OCI-M2 (cell line): ENCODE data around the gene EOGT.

Experiments used
- DNase-seq: peaks from one replicate; lab custom pipeline; 2025; ENCODE audit not compliant: unreplicated experiment; lab: John Stamatoyannopoulos, UW

Gene EOGT

DNA sequence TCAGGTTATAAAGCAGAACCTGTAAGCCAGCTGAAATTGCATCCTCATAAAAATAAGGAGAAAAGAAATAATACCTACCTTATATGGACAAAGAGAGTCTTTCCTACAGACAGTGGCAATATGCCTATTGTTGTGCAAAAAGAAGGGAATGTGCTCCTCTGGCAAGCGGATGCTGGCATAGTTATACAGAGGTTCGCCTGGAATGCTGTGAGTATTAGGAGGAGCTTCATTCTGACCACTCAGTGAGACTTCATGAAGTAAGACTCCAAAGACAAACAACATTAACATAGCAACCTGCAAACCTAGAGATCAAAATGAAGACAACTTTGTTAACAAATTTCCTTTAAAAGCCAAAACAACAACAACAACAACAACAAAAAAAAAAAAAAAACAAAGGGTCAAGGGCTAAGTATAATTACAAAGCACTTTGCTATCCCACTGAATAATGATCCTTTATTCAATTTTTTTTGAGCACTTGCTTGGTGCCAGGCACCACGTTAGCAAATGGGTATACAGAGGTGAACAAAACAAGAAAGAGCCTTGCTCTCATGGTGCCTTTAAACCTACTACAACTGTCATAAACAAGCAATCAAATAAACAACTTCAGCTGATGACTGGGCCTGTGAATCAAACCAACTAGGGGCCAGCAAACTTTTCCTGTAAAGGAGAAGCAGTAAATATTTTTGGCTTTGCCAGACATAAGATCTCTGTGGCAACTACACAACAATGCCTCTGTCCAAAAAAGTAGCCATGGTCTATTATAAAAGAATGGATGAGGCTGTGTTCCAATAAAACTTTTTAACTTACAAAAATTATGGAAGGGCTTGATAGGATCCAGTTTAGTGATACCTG is 3.7 kb downstream of the EOGT start:
- no peak for DNase-seq

DNA sequence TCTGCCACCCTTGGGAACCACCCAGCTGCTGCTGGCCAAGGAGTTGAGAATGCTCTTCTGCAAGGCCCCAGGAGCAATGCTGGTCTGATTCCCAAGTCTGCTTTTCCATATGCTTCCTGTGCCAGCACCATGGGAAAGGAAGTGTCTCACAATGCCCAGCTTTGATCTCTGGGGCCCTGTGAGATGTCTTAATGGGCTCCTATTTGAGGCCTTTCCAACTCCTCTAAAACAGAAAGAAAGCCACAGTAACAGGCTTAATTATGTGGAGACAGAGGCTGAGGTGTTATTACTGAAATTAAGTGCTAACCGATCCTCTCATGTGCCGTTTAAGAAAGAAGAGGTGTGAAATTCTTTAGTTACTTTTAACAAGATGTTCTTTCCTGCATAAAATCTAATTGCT is 4.5 kb downstream of the EOGT start:
- no peak for DNase-seq

DNA sequence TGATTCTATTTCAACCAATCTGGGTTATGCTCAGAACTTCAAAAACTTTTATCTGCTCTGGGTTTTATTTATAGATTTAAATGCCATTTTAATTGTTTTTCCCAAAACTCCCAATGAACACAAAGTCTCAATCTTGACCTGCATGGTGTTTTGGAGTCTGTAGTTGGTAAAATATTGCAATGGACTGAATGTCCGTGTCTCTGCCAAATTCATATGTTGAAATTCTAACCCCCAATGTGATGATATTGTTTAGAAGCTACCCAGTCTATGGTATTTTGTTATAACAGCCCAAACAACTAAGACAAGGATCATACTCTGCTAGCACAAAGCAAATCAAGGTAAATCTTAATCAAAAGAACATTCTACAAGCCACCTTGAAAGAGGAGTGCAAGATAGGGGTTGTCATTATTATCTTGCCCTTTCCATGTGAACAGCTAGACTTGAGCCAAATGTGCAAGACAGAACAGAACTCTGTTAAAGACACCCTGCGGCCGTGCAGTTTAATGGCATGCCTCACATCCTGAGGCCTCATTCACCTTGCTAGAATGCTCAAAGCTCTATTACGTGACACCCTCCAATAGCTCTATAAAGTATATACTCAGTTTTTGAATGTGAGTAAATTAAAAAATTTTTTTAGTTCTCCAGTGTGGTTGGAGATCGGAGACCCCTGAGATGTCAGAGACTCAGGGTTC is 7.5 kb downstream of the EOGT start:
- no peak for DNase-seq

DNA sequence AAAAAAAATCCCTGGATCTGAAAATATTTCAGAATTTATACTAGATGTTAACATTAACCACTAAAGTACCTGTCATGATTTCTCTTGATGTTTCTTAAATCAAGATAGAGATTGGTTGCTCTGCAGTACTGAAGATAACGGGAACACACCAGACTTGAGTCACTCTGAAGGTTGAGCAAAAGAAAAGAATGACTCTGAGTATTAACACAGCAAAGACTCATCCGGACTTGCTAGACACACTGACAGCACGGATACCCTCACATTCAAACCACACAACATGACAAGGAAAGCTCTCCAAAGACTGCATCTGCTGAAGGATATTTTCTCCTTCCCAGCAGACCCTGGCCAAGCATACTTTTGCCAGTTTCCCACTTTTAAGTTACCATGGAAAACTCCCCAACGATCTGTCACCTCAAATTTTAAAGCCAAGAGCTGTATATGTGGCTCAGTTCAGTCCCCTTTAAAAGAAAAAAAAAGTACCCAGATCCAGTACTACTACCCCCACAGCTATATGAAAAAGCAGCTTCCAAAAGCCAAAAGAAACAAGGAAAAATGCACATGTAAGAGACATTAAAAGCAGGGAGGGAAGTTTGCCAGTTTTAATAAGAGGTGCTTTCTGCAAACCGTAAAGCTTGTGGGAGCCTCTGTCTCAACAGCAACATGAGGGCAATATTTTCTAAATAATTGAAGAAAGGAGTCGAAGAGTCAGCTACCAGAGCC is 8.3 kb downstream of the EOGT start:
- DNase-seq, result no peak

DNA sequence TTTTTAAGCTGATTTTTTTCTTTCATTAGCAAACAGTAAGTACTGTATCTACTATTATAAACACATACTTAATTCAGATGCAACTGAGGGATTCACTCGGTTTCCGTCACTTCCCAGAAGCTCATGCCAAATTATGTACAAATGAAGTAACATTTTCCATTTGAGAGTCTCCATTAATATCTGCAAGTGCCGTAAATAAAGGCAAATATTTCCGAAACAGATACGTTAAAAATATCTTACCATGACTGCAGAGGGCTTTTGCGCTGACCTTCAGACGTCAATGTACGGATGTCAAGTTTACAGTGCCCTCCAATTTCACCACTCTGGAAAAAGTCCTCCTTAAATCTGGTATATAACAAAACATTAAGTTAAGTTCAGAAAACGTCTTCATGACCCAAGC is 9.3 kb downstream of the EOGT start:
- no peak for DNase-seq

DNA sequence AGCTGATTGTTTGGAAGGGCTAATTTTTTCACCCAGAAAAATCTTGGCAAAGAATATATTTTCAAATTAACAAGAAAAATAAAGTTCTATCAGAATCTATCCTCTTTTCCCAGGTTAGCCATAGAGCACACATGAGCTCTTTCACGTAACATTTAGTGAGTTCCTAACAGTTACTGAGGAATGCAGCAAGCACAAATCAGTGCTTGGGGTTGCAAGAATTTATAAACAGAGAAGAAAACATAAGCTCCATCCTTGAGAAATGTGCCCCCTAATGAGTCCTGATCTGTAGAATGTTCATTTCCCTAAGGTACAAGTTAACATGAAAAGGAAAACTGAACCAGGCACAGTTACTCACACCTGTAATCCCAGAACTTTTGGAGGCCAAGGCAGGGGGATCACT is 13.9 kb downstream of the EOGT start:
- DNase-seq, result no peak

DNA sequence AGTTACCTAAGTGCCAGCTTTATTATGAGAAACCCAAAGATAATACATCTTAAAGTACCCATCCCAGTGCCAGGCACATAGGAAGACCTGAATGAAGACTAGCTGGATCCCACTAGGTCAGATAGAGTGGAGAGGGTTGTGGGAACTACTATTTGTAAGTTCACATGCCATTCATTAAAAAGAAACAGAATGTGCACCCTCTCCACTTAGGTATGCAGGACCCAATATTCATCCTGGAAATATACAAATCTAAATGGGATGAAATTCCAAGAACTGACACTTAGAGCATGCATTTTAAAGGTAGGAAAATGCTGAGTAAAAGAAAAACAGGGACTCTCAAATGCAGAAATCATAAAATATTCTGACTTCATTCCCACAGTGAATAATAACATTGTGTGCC is 14.3 kb downstream of the EOGT start:
- DNase-seq, result no peak

DNA sequence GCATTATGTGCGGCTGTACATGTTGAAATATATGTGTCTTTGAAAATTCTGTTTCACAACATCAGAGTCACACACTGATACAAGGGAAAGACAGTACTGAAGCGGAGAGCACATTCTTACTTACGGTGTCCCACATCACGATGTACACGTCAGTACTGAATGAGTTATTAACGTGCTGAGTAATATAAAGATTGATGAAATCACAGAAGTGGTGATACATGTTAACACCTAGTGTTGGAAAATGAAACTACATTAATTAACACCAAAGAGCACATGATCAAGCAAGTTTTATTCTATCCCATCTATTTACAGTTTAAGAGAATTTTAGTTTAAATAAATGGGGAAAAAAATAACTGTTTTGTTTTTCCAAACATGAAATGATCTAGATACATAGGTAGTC is 15.6 kb downstream of the EOGT start:
- DNase-seq, result no peak

DNA sequence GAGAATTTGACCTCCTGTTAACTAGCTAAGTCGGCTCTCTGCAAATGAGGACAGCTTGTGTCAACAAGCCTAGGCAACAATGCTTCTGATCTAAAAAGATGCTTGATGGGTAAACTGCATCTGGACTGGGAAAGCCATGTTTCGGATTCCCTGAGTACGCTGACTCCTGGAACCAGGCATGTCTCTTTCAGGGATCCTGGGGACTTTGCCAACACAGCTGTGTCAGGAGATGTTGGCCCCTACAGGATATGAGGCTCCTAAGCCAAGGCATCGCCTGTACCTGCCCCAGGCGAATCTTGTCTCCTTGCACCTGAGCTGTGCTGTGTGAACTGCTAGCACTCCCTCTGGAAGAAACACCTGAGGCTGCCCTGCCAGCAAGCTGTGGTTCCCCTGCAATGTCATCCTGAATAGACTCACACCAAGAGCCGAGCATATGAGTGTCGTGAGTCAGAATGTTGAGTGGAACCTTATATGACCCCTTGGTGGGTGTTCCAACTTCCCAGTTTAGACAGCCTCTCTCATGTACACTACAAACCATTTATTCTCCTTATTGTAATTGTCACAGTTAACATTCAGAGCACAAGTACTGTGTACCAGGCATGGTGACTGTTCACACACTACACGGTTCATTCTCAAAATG is 17.0 kb downstream of the EOGT start:
- DNase-seq, result no peak

DNA sequence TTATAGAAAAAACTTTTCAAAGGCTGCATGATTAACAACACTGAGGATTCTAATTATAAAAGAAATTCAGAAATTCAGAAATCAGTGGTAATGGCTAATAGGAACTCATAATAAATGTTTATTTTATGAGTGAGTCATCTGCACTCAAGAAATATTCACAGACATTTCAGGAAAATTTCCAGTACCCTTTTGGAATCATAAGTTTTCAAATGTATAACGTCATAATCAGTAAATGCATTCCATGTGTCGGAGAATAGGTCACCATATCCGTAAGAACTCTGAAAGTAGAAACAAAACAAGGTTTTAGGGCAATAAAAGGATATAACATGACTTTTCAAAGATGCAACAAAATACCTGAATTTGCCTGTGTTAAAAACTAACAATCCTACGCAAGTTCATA is 24.7 kb downstream of the EOGT start:
- no peak for DNase-seq

DNA sequence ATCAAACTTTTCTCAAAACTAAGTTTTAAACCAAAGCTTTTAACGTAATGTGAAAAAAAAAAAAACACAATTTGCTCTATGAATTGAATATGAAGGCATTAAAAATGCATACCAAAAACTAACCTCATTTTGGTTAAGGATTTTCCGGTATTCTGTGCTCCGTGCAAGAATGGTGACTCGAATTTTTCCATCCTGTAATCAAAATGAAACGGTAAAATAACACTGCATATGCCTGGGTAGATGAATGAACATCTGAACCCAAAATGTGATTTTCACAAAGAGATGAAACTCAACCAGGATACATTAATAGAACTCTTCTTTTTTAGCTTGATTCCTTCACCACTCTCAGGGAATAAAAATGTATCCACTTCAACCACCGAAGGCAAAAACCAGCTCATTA is 26.2 kb downstream of the EOGT start:
- DNase-seq, result no peak

DNA sequence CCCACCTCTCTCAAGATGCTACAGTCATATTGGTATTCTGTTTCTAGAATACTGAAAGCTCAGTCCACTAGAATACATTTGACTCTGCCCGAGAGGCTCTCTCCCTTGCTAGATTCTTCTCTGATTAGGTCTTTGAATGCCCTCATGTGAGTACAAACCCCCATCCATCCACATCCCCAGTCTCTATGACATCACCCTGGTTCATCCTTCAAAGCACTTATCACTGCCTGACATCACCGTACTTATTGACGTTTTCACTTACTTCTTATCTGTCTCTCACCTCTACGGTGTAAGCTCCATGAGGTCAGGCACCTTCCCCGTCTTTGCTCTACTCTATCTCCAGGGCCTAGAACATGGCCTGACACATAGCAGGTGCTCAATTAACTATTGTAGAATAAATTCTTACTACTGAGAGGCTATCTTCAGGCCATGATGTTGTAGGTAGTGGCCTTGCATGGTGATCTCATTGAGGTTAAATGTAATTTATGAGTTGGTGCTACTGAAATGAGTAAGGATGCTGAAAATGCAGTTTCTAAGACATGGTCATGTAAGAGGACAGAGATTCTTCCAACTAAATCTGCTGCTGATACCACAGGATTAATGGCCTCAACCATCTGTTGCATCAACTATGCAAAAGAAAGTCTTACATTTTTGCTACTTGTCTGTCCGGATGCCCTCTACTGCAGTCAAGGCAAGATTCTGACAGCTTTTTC is 26.8 kb downstream of the EOGT start:
- no peak for DNase-seq

DNA sequence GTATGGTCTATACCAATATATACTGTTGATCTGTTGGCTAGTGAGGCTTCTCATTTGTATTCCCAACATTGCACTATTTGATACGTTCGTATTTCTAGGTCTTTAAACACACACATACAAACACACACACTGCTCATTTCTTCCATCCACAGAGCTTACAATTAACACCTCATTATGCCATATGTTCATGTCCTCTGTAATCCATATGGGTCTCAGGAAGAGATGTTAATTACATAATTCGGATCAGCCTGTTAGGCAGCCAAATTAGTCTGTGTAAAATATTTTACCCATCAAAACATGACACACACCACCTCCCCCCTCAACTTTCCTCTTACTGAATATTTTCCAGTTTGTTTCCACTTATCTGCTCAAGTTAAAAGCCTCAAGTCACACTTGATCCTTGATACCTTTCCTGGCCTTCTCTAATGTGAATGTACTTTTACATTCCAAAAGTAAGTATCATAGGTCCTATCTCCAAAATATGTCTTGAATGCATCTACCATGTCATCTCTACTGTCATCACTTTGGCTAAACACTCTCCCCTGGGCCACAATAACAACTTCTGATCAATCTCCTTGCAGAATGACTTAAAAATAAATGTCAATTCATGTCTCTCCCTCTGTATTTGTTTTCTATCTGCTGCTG is 28.2 kb downstream of the EOGT start:
- no peak for DNase-seq

DNA sequence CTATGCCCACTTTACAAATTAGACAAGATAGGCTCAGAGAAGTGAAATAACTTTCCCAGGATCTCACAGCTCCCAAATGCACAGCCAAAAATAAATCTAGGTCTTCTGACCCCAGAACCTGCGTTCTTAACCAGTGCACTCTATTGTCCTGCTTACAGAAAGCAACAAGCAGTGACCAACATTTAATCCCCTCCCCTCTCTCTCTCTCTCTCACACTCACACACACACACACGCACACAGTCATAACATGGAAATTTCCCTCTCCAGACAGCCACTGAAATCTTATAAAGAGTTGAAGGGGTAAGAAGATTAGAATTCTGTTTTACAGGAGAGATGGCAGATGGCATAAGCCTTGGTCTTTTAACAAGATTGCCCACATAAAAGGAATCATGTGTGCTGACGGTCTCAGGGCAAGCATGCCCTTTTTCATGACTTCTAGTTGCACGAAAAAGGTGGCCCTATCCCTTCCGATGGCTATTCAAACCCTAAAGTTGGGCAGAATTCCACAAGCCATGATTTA is 29.4 kb downstream of the EOGT start:
- no peak for DNase-seq

DNA sequence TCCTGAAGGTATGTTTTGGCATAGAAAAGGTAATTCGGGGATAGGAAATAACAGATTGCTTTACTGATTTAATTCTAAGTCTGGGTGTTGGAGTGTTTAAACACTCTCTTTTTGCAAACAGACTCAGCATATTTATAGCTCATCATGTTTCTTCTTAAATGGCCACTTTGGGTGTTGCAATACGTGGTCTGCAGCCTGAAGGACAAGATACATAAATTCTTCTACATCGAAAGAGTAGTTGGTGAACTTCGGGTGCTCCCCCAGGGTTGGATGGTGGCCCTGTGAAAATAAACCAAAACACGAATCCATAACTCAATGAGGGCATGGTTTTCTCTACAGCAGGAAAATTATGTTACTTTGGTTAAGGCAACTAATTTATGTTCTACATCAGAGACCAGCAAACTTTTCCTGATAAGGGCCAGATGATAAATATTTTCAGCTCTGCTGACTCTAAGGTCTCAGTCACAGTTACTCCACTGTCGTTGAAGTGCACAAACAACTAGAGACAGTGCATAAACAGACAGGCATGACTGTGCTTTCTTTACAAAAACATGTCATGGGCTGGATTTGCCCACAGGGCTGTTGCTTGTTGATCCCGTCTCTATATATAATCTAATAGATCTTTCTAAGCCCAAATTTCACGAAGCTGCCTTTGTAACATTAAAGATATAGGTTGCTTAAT is 35.9 kb downstream of the EOGT start:
- DNase-seq, result no peak

DNA sequence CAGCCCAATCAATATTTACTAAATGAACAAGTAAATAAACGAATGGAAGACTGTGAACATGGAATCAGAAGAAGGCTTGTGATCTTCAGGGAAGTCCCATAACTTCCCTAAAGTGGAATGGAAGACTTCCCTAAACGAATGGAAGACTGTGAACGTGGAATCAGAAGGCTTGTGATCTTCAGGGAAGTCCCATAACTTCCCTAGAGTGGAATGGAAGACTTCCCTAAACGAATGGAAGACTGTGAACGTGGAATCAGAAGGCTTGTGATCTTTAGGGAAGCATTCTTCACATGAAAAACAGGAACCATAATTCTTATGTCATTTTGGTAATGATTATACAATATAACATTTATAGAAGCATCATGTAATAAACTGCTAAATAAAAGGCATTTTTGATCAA is 38.8 kb downstream of the EOGT start:
- DNase-seq, result no peak

DNA sequence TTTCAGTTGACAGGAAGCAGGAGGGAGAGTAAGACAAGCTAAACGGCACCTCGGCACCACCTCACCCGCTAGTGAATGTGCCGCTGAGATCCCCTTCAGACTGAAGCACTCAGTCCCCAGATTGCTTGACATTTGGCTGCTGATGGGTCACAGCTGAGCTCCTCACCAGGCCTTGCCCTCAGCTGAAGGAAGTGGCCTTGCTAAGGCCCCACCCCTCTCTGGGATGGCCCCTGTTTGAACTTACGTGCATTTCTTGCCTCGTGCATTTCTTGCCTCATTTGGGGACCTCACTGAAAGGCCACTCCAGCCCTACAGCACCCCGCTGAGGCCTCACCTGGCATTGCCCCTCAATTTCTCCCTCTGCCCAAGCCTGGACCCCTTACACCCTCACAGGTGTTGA is 39.8 kb downstream of the EOGT start:
- DNase-seq, result no peak

DNA sequence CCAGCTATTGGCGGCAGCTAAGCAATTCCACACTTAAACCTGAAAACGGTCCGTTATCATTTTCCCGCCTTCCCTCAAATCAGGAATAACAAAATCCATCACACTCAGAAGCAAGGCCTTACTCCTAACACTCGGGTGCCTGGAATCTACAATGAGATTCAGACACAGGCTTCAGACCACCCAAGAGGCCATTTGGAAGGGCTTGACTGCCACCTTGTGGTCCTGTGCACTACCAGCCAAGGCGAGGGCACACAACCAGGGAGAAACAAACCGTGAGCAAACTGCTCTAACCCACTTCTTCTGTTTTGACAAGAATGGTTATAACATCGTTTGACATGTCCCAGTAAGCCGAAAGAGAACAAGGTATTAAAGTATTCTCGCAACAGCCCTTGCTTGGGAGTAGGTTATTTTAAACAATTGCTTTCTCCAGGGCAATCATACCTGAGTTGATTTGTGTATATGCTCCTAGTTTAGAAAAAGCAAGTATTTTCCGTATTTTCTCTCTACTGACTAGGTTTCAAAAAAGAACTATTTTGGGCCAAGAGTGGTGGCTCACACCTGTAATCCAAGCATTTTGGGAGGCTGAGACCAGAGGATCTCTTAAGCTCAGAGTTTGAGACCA is 41.0 kb downstream of the EOGT start:
- peak; percentile 18 for DNase-seq

DNA sequence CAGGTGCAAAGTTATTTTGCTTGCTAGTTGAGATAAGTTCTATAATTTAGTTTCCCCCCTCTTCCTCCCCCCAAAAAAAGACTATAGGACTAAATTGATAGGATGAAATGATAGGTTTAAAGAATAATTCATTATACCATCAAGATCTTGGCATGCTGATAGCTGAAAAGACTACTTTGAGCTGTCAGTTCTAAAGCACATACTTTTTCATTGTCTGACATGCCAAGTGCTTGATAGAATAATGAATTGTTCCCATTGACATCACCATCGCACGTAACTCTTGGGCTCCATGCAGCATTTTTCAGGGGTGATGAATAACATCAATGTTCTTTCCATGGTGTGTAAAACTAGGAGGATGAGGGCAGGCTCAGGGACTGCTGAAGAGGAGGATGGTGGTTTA is 48.8 kb downstream of the EOGT start:
- DNase-seq, result no peak
